Endothelial cell of umbilical vein (primary cell): Measurements from ENCODE around the gene ZNF667. TPM values are rescaled to one million over a fixed set of nuclear protein-coding genes. Genes with fewer than 3 reads are reported as not detected.

Source experiments
- BruUV-seq: library from RNA; stranded (reverse); fragments of 400-500 nt; replicated peaks from 2 replicates; lab custom pipeline; 2021; lab: Mats Ljungman, UMichigan
- CTCF ChIA-PET: fragments of 300-600, 350-600 bp; sonication (Branson Sonifier 250); formaldehyde crosslinking; loops from one replicate; lab custom pipeline; 2021; ENCODE audit warnings: antibody characterized with exemption, inconsistent platforms; lab: Charles Lee
- POLR2A ChIA-PET: fragments of 300-600, 350-600 bp; sonication (Branson Sonifier 250); formaldehyde crosslinking; loops from one replicate; lab custom pipeline; 2021; ENCODE audit warnings: antibody characterized with exemption, inconsistent platforms; lab: Charles Lee
- DNase-seq: peaks from one replicate; pipeline ENCODE4 v3.0.0-alpha.2; 2011; ENCODE audit warnings: low read depth, low spot score
- FAIRE-seq: peaks from 2 replicates; lab custom pipeline; 2011; peaks lifted over from hg19 to GRCh38; lab: Jason Lieb, UNC
- H2AFZ ChIP-seq: 2 replicates; pipeline ENCODE4 v1.6.0; 2012; ENCODE audit warnings: low read depth, low read length, control low read depth, inconsistent platforms
- H3K27ac ChIP-seq: 2 replicates; pipeline ENCODE4 v1.5.1; 2011; ENCODE audit warnings: low read depth, mild to moderate bottlenecking, control low read depth, low read length, moderate library complexity; ENCODE audit not compliant: insufficient read depth
- H3K27me3 ChIP-seq, 2 experiments: 2 replicates each; pipeline versions ENCODE4 v1.6.0 to v1.6.1; 2011; ENCODE audit warnings: low read length in 2 of 2, mixed read lengths in 1 of 2; ENCODE audit not compliant: control insufficient read depth in 2 of 2, insufficient read depth in 2 of 2
- H3K36me3 ChIP-seq, 2 experiments: 2 replicates in 1 of 2; 3 replicates in 1 of 2; pipeline ENCODE4 v1.5.1; 2011; ENCODE audit warnings: low read length in 2 of 2, mild to moderate bottlenecking in 1 of 2, moderate library complexity in 1 of 2; ENCODE audit not compliant: control insufficient read depth in 2 of 2, insufficient read depth in 2 of 2; ENCODE audit errors: extremely low read depth in 1 of 2
- H3K4me1 ChIP-seq: 3 replicates; pipeline ENCODE4 v1.5.1; 2011; ENCODE audit warnings: mild to moderate bottlenecking, low read length; ENCODE audit not compliant: control insufficient read depth, insufficient read depth; ENCODE audit errors: extremely low read depth
- H3K4me2 ChIP-seq: 2 replicates; pipeline ENCODE4 v1.6.1; 2011; ENCODE audit warnings: low read length, control low read depth, mixed read lengths; ENCODE audit not compliant: insufficient read depth
- H3K4me3 ChIP-seq, 3 experiments: fragments of 200-600 bp in 1 of 3; sonication (generic), shearing (Covaris generic) in 1 of 3; replicated peaks in 1 of 3; 2 replicates each; pipeline ENCODE4 v1.5.1; 2011 to 2016; ENCODE audit warnings: control low read depth in 3 of 3, low read length in 3 of 3, mild to moderate bottlenecking in 2 of 3, inconsistent platforms in 1 of 3, low read depth in 1 of 3, moderate library complexity in 1 of 3; ENCODE audit not compliant: insufficient read depth in 1 of 3
- H3K79me2 ChIP-seq: 2 replicates; pipeline ENCODE4 v1.6.0; 2012; ENCODE audit warnings: low read length, inconsistent platforms; ENCODE audit not compliant: control insufficient read depth, insufficient read depth
- H3K9ac ChIP-seq: replicated peaks from 2 replicates; pipeline ENCODE3; 2011; ENCODE audit warnings: low read length, control low read depth; ENCODE audit not compliant: insufficient read depth; ENCODE audit errors: extremely low read depth
- H3K9me1 ChIP-seq: replicated peaks from 3 replicates; pipeline ENCODE4 v1.6.0; 2011; ENCODE audit warnings: mild to moderate bottlenecking, low read length; ENCODE audit not compliant: control insufficient read depth, insufficient read depth; ENCODE audit errors: extremely low read depth
- H3K9me3 ChIP-seq: replicated peaks from 2 replicates; pipeline ENCODE4 v1.5.1; 2012; ENCODE audit warnings: low read length, inconsistent platforms; ENCODE audit not compliant: control insufficient read depth, insufficient read depth
- H4K20me1 ChIP-seq: replicated peaks from 2 replicates; pipeline ENCODE3; 2011; ENCODE audit warnings: mild to moderate bottlenecking, low read length; ENCODE audit not compliant: control insufficient read depth, insufficient read depth; ENCODE audit errors: extremely low read depth
- CTCF ChIP-seq, 2 donors: IDR thresholded peaks; 1 replicate in 1 of 2; 2 replicates in 1 of 2; pipeline ENCODE4 v1.5.1; 2011; ENCODE audit warnings: low read length in 2 of 2, mild to moderate bottlenecking in 2 of 2, moderate library complexity in 2 of 2, control low read depth in 1 of 2, inconsistent platforms in 1 of 2, low read depth in 1 of 2; ENCODE audit not compliant: insufficient read depth in 1 of 2; ENCODE audit errors: extremely low read depth in 1 of 2
- EZH2 ChIP-seq: IDR thresholded peaks from 2 replicates; pipeline ENCODE4 v1.6.1; 2012; ENCODE audit warnings: borderline replicate concordance, low read depth, mild to moderate bottlenecking, moderate library complexity, low read length, inconsistent platforms; ENCODE audit not compliant: severe bottlenecking
- FOS ChIP-seq: IDR thresholded peaks from 2 replicates; pipeline ENCODE4 v1.6.1; 2011; ENCODE audit warnings: mild to moderate bottlenecking, low read length, moderate library complexity, borderline replicate concordance; ENCODE audit not compliant: insufficient read depth
- GATA2 ChIP-seq: IDR thresholded peaks from 2 replicates; pipeline ENCODE4 v1.7.0; 2011; ENCODE audit warnings: low read depth, mild to moderate bottlenecking, moderate library complexity, mixed read lengths, low read length; ENCODE audit not compliant: insufficient read length, insufficient read depth
- JUN ChIP-seq: IDR thresholded peaks from 2 replicates; pipeline ENCODE4 v1.6.1; 2011; ENCODE audit warnings: borderline replicate concordance, low read depth; ENCODE audit not compliant: insufficient read length, insufficient read depth
- MYC ChIP-seq: IDR thresholded peaks from one replicate; pipeline ENCODE4 v1.6.1; 2011; ENCODE audit warnings: mild to moderate bottlenecking, low read depth, low read length
- POLR2A ChIP-seq: IDR thresholded peaks from 2 replicates; pipeline ENCODE4 v1.6.1; 2012; ENCODE audit warnings: low read depth, mild to moderate bottlenecking, control low read depth, low read length
- POLR2AphosphoS5 ChIP-seq: IDR thresholded peaks from 2 replicates; pipeline ENCODE4 v1.6.1; 2012; ENCODE audit warnings: low read depth, mild to moderate bottlenecking, control low read depth, low read length, moderate library complexity; ENCODE audit not compliant: insufficient read depth
- dilution Hi-C: fragments of 300-500 bp; cut with MboI; formaldehyde crosslinking; loops from one replicate; pipeline ENCODE4 v1.15.0; 2019; ENCODE audit warnings: low sequenced_read_pairs; ENCODE audit not compliant: extremely low pct_ligation_motif_present
- intact Hi-C: fragments of 100-400 bp; cut with micrococcal nuclease; formaldehyde crosslinking; loops from one replicate; pipeline ENCODE4 v1.10.0; 2022
- polyA plus RNA-seq, 4 experiments: library from polyadenylated mRNA; depleted of rRNA in 3 of 4; stranded (reverse) in 3 of 4; unstranded in 1 of 4; fragments of >200 nt; gene quantifications; 2 replicates each; pipeline versions ENCODE4 v1.2.1 to v1.2.3, GENCODE V29; 2011 to 2012; ENCODE audit warnings: missing spikeins in 1 of 4
- total RNA-seq: library from RNA; stranded (reverse); gene quantifications from 2 replicates; pipeline ENCODE4 v1.2.3, GENCODE V29; 2021
- TF ChIP-seq, protein P1 (sequence below): IDR thresholded peaks from 2 replicates; pipeline ENCODE4 v1.6.1; 2011; ENCODE audit not compliant: insufficient read depth, insufficient read length

Gene ZNF667
- total and polyA plus RNA-seq, 2 donors (not counting 3 experiments of a cell fraction or from before 2014, with no cell fraction given): 0.35 to 1.3 TPM

DNA sequence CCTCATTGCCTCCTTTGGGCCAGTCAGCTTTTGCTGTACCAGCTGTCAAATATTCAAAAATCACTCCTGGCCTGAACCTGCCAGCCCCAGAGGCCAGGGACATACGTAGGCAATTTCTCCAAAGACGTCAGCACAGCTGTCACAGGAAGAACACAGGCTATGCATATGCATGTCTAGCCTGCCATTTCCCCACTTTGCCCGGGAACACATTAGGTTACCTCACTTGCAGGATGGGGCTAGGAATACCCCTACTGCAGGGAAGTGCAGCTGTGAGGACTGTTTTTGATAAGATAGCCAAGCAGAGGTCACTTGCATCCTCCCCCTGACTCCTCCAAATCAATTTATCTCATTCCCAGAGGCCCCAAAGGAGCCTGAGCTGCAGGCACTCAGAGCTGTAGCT is 2.8 kb downstream of the ZNF667 start:
- POLR2A ChIA-PET: no interaction called here
- FAIRE-seq (no peak), DNase-seq (no peak)
- no peaks in the 10 kb centered on the region for H3K9me3 ChIP-seq
- no TSS peak for BruUV-seq
- H3K4me1 ChIP-seq: no peaks in the 10 kb centered on the region
- H3K36me3 ChIP-seq: no peaks in the 10 kb centered on the region
- dilution Hi-C loops (no loop called here), intact Hi-C loops (no loop called here)
- H2AFZ ChIP-seq: no peak overlapping the region
- H4K20me1 ChIP-seq: no peaks in the 10 kb centered on the region
- H3K79me2 ChIP-seq: no peaks in the 10 kb centered on the region
- H3K4me2 ChIP-seq: no peak overlapping the region
- no peaks in the 10 kb centered on the region for H3K9me1 ChIP-seq
- H3K27ac ChIP-seq: no peak overlapping the region
- TF ChIP-seq CTCF (IDR thresholded peaks at IDR 0.05; ENCODE audit: extremely low read depth in 1 of 2, insufficient read depth in 1 of 2, low read depth in 1 of 2, low read length in 2 of 2) (no peak), MYC (no peak), JUN (no peak), EZH2 (no peak), POLR2A (no peak), POLR2AphosphoS5 (no peak), FOS (no peak), GATA2 (no peak)
- TF ChIP-seq, protein P1, sequence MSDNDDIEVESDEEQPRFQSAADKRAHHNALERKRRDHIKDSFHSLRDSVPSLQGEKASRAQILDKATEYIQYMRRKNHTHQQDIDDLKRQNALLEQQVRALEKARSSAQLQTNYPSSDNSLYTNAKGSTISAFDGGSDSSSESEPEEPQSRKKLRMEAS: no peak
- H3K4me3 ChIP-seq: no peak overlapping the region
- no peak overlapping the region for H3K9ac ChIP-seq
- CTCF ChIA-PET: no interaction called here
- no peaks in the 10 kb centered on the region for H3K27me3 ChIP-seq
